Measurements from ENCODE around the gene DNAJB6.

Gene DNAJB6

DNA sequence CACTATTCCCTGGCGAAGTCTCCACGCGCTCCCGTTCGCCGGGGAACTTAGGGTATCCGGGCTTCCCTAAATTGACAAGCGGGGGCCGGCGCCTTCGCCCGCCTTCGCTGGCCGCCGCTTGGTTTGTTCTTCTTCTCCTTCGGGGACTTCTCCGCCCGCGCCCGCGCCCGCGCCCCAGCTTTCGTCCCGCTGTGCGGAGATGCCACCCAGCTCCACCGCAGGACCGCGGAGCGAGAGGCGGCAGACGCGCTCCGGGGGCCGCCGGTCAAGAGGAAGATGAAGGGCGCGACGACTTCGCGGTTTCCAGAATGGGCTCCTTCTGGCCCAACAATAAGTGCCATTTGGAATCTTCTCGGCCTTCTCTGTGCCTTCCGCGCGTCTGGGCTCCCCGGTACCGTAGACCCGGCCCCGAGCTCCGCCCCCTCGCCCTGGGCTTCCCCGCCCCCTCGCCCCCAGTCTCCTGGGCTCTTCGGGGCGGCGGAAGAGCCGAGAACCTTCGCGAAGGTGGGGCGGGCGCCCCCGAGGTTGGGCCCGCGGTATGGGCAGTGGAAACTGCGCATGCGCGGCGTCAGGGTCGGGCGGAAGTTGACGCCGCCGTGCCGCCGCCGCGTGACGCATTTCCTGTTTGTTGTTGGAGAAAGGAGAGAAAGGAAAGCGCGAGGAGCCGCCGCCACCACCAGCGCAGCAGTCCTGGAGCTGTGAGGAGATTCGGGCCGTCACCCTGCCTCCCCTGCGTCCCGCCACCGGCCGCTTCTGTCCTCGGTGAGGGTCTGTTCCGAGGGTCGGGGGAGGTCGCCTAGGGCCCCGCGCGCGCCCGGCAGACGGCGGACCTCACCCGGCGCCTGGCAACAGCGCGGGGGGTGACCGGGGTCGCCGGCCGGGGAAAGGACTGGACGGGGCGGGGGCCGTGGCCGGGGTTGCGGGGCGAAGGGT lies at the start of gene DNAJB6:
Gene DNAJB6 (plus strand): TSS at position 622 of the 933 bp plus-strand sequence. CDS start 21,569 bp downstream, outside the sequence.
- H3K4me3 ChIP-seq (ENCODE audit: low read depth, low read length): peak within 1 kb of the TSS; percentile 99
- TF ChIP-seq MYC (IDR thresholded peaks at IDR 0.05; ENCODE audit: low read depth, low read length): 0 out of 2 replicates have a peak, but pooled peaks have one; percentile 22
- TF ChIP-seq POLR2A (IDR thresholded peaks at IDR 0.05; ENCODE audit: extremely low read depth, insufficient read length): peak; percentile 74
- TF ChIP-seq MAX (IDR thresholded peaks at IDR 0.05; ENCODE audit: low read depth, low read length): no peak
- peak; percentile 97 for DNase-seq (ENCODE audit: low read depth)

GRCh38 chr7:157291404-157292080 lies 45.3 kb upstream of the DNAJB6 start:
- DNase-seq (ENCODE audit: low read depth): no peak
- TF ChIP-seq POLR2A (IDR thresholded peaks at IDR 0.05; ENCODE audit: extremely low read depth, insufficient read length): no peak
- TF ChIP-seq CTCF (IDR thresholded peaks at IDR 0.05; ENCODE audit: low read depth, low read length): no peak
- TF ChIP-seq MYC (IDR thresholded peaks at IDR 0.05; ENCODE audit: low read depth, low read length): no peak
- no peak for TF ChIP-seq MAX (IDR thresholded peaks at IDR 0.05; ENCODE audit: low read depth, low read length)
- H3K4me3 ChIP-seq (ENCODE audit: low read depth, low read length): no peak overlapping the region

DNA sequence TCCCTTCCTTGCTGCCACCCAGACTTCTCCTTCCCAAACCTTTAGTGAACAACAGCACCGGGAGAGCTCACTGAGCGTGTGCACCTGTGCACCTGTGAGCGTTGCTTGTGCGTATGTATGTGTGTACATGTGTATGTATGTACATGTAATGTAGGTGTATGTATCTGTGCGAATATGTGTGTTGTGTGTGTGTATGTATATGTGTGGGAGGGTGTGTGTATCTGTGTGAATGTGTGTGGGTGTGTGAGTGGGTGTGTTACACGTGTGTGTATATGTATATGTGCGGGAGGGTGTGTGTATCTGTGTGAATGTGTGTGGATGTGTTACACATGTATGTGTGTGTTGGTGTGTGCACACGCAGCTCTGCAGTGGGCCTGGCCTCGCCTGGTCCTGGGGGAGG lies 44.5 kb upstream of the DNAJB6 start:
- no peak for TF ChIP-seq MAX (IDR thresholded peaks at IDR 0.05; ENCODE audit: low read depth, low read length)
- TF ChIP-seq MYC (IDR thresholded peaks at IDR 0.05; ENCODE audit: low read depth, low read length): no peak
- no peak overlapping the region for H3K4me3 ChIP-seq (ENCODE audit: low read depth, low read length)
- DNase-seq (ENCODE audit: low read depth): no peak

DNA sequence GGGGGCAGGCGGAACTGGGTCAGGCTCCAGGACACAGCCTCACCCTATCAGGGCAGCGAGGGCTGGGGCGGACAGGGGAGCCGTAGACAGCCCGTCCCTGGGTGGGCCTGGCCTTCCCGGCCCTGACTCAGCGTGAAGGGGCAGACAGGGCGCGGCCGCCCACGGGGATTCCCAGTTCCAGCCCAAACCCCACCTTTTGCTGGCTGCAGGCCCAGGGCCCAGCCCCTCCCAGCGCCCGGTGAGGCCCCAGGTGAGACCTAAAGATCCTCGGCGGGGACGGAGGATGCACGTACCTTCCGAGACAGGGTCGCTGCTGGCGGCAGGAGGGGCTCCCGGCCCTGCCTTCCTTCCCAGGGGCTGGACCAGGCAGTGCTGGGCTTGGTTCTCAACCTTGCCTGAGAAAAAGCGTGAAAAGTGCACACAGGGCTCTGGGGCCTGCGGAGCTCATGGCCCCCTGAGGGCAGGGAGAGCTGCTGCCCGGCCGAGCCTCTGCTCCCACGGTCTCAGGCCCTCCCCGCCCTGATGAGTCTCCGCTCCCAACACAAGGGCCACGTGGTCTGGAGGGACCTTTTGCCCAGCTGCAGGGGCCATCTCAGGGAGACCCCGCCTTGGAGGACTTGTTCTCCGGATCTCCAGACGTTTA lies 43.9 kb upstream of the DNAJB6 start:
- no peak for DNase-seq (ENCODE audit: low read depth)
- no peak for TF ChIP-seq MAX (IDR thresholded peaks at IDR 0.05; ENCODE audit: low read depth, low read length)
- TF ChIP-seq CTCF (IDR thresholded peaks at IDR 0.05; ENCODE audit: low read depth, low read length): no peak
- no peak for TF ChIP-seq MYC (IDR thresholded peaks at IDR 0.05; ENCODE audit: low read depth, low read length)
- TF ChIP-seq POLR2A (IDR thresholded peaks at IDR 0.05; ENCODE audit: extremely low read depth, insufficient read length): no peak
- no peak overlapping the region for H3K4me3 ChIP-seq (ENCODE audit: low read depth, low read length)

DNA sequence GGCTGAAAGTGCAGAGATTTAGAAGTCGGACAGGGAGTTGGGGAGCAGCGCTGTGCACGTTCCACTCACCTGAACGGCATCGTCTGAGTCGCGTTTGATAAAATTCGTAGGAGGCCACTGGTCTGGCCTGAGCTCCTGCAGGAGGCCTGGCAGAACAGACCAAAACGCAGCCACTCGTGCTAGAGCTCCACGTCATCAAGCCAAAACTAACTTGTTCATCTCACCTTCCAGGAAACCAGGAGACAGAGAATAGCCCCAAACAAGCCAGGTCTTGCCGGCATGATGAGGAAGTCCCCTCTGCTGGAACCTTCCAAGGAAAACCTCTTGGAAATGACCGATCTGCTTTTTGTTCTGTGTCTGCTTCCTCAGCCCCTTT lies 43.4 kb upstream of the DNAJB6 start:
- DNase-seq (ENCODE audit: low read depth): no peak

More for the DNA sequence above, 43.4 kb upstream of the DNAJB6 start:
- TF ChIP-seq MAX (IDR thresholded peaks at IDR 0.05; ENCODE audit: low read depth, low read length) (no peak), POLR2A (IDR thresholded peaks at IDR 0.05; ENCODE audit: extremely low read depth, insufficient read length) (no peak), CTCF (IDR thresholded peaks at IDR 0.05; ENCODE audit: low read depth, low read length) (no peak), MYC (IDR thresholded peaks at IDR 0.05; ENCODE audit: low read depth, low read length) (no peak)
- H3K4me3 ChIP-seq (ENCODE audit: low read depth, low read length): no peak overlapping the region
